B cell (primary cell): ENCODE measurements around the gene ITCH. TPM values are rescaled to one million over a fixed set of nuclear protein-coding genes. Genes with fewer than 3 reads are reported as not detected.

Source experiments
- ATAC-seq: fragments of 200-7000 bp; cut with Tn5 transposase; one replicate; pipeline ENCODE4 v1.10.0; 2021; ENCODE audit warnings: low read depth, mild to moderate bottlenecking, moderate number of reproducible peaks, moderate library complexity
- CTCF ChIA-PET: fragments of 350-600 bp; sonication (Branson Sonifier 250); formaldehyde crosslinking; loops from one replicate; lab custom pipeline; 2021; ENCODE audit warnings: antibody characterized with exemption, inconsistent platforms; lab: Charles Lee
- POLR2A ChIA-PET: fragments of 350-600 bp; sonication (Branson Sonifier 250); formaldehyde crosslinking; loops from one replicate; lab custom pipeline; 2021; ENCODE audit warnings: antibody characterized with exemption; lab: Charles Lee
- DNase-seq: peaks from one replicate; pipeline ENCODE4 v3.0.0; 2013
- H2AFZ ChIP-seq: 2 replicates; pipeline ENCODE4 v1.6.1; 2012; ENCODE audit warnings: mild to moderate bottlenecking, low read depth, low read length; ENCODE audit not compliant: insufficient read depth, poor library complexity, severe bottlenecking
- H3K27ac ChIP-seq, 2 donors: 1 replicate in 1 of 2; 2 replicates in 1 of 2; pipeline ENCODE4 v1.5.1; 2012 to 2013; ENCODE audit warnings: low read length in 2 of 2, mild to moderate bottlenecking in 2 of 2, moderate library complexity in 1 of 2
- H3K27me3 ChIP-seq, 4 experiments: fragments of 200-600 bp in 1 of 4; sonication (generic) in 1 of 4; replicated peaks in 1 of 4; 1 replicate in 2 of 4; 2 replicates in 2 of 4; pipeline versions ENCODE4 v1.6.1 to v1.7.0; 2013 to 2016; ENCODE audit warnings: low read length in 3 of 4, mild to moderate bottlenecking in 2 of 4, mixed read lengths in 1 of 4, moderate library complexity in 1 of 4; ENCODE audit not compliant: insufficient read depth in 4 of 4, control insufficient read depth in 3 of 4; ENCODE audit errors: control extremely low read depth in 1 of 4
- H3K36me3 ChIP-seq, 2 experiments: replicated peaks in 1 of 2; 1 replicate in 1 of 2; 2 replicates in 1 of 2; pipeline versions ENCODE4 v1.6.1 to v1.7.1; 2013; ENCODE audit warnings: low read length in 1 of 2; ENCODE audit not compliant: insufficient read depth in 2 of 2, control insufficient read depth in 1 of 2; ENCODE audit errors: control extremely low read depth in 1 of 2, extremely low read depth in 1 of 2
- H3K4me1 ChIP-seq, 2 donors: fragments of 200-600 bp in 1 of 2; sonication (generic) in 1 of 2; 1 replicate in 1 of 2; 2 replicates in 1 of 2; pipeline versions ENCODE4 v1.5.1 to v1.6.1; 2013 to 2017; ENCODE audit warnings: low read length in 2 of 2; ENCODE audit not compliant: control insufficient read depth in 2 of 2, insufficient read depth in 2 of 2
- H3K4me2 ChIP-seq: replicated peaks from 2 replicates; pipeline ENCODE3; 2012; ENCODE audit warnings: mild to moderate bottlenecking, low read depth, low read length; ENCODE audit not compliant: poor library complexity, severe bottlenecking
- H3K4me3 ChIP-seq, 5 experiments: fragments of 200-600 bp in 1 of 5; sonication (generic) in 1 of 5; 1 replicate in 3 of 5; 2 replicates in 2 of 5; pipeline versions ENCODE4 v1.5.1 to v1.7.0; 2011 to 2016; ENCODE audit warnings: low read length in 4 of 5, mild to moderate bottlenecking in 4 of 5, low read depth in 2 of 5, control low read depth in 1 of 5, moderate library complexity in 1 of 5; ENCODE audit not compliant: insufficient read depth in 1 of 5; ENCODE audit errors: control extremely low read depth in 1 of 5, extremely low read depth in 1 of 5
- H3K79me2 ChIP-seq: fragments of 200-600 bp; sonication (generic); one replicate; pipeline ENCODE4 v1.6.0; 2016; ENCODE audit warnings: low read length; ENCODE audit not compliant: control insufficient read depth, insufficient read depth
- H3K9ac ChIP-seq: fragments of 200-600 bp; sonication (generic); 2 replicates; pipeline ENCODE4 v1.6.1; 2017; ENCODE audit warnings: mild to moderate bottlenecking, low read length, moderate library complexity
- H3K9me3 ChIP-seq, 3 donors: one replicate each; pipeline versions ENCODE4 v1.6.1 to v1.7.1; 2013; ENCODE audit warnings: low read length in 2 of 3; ENCODE audit not compliant: control insufficient read depth in 2 of 3, insufficient read depth in 1 of 3; ENCODE audit errors: control extremely low read depth in 1 of 3
- H4K20me1 ChIP-seq: 2 replicates; pipeline ENCODE4 v1.6.0; 2012; ENCODE audit warnings: mild to moderate bottlenecking, low read length; ENCODE audit not compliant: insufficient read depth, control insufficient read depth, poor library complexity, severe bottlenecking
- H3K27ac Mint-ChIP-seq: one replicate; pipeline ENCODE4 v1.8.0; 2021; ENCODE audit warnings: mixed read lengths
- H3K27me3 Mint-ChIP-seq: one replicate; pipeline ENCODE4 v1.8.0; 2021; ENCODE audit warnings: mixed read lengths
- H3K4me1 Mint-ChIP-seq: one replicate; pipeline ENCODE4 v1.8.0; 2021; ENCODE audit warnings: mixed read lengths
- H3K4me3 Mint-ChIP-seq: one replicate; pipeline ENCODE4 v1.8.0; 2021; ENCODE audit warnings: mixed read lengths
- H3K9me3 Mint-ChIP-seq: one replicate; pipeline ENCODE4 v1.8.0; 2022; ENCODE audit warnings: mixed read lengths; ENCODE audit not compliant: insufficient read depth
- CTCF ChIP-seq: fragments of 200-600 bp; IDR thresholded peaks from one replicate; pipeline ENCODE4 v1.8.0; 2022; ENCODE audit warnings: antibody characterized with exemption, mild to moderate bottlenecking
- EZH2 ChIP-seq: IDR thresholded peaks from 2 replicates; pipeline ENCODE4 v1.6.1; 2012; ENCODE audit warnings: borderline replicate concordance, low read depth, mild to moderate bottlenecking, moderate library complexity, low read length; ENCODE audit not compliant: insufficient read depth, poor library complexity, severe bottlenecking
- WGBS: methylation state at CpG from one replicate; pipeline ENCODE4 v1.1.5; 2013; ENCODE audit warnings: missing lambda C conversion rate; ENCODE audit not compliant: insufficient coverage; 5-methylcytosine and 5-hydroxymethylcytosine counted together
- intact Hi-C: fragments of 100-400 bp; cut with micrococcal nuclease; formaldehyde crosslinking; loops from one replicate; pipeline ENCODE4 v1.10.0; 2022
- polyA plus RNA-seq: library from polyadenylated mRNA; depleted of rRNA; stranded (reverse); fragments of >200 nt; gene quantifications from 2 replicates; pipeline ENCODE4 v1.2.3, GENCODE V29; 2012
- total RNA-seq, 2 donors: library from RNA; stranded (reverse); fragments of 120-200 nt in 1 of 2; gene quantifications; 1 replicate in 1 of 2; 2 replicates in 1 of 2; pipeline versions ENCODE4 v1.2.3 to v1.2.4, GENCODE V29; 2013 to 2022

Gene ITCH
- total and polyA plus RNA-seq, 2 donors (not counting 1 experiment from before 2014, with no cell fraction given) = 10.0 to 110 TPM

GRCh38 chr20:34320861-34321260, 42.2 kb upstream of the ITCH start:
- TF ChIP-seq EZH2 = no peak
- no peak for TF ChIP-seq CTCF
- CTCF ChIA-PET = interaction anchor here (1.3 kb wide), 1 partner anchor 196 kb away, joined by 3 read pairs; the partner anchor contains the start of gene DYNLRB1
- WGBS = 89% methylated on average over 3 of the region's 3 CpGs

GRCh38 chr20:34322267-34323105, 40.6 kb upstream of the ITCH start:
- Histone ChIP-seq H3K27ac (no peak overlapping the region), H2AFZ (no peak overlapping the region), H3K79me2 (no peaks in the 10 kb centered on the region), H3K27me3 (peaks cover 0 to 6% (median 2%) of the 10 kb centered on the region in 4 experiments), H4K20me1 (no peaks in the 10 kb centered on the region), H3K36me3 (no peaks in the 10 kb centered on the region), H3K9ac (no peak overlapping the region), H3K4me1 (no peaks in the 10 kb centered on the region), H3K4me3 (no peak overlapping the region), H3K4me2 (no peak overlapping the region), H3K9me3 (no peaks in the 10 kb centered on the region)
- Mint-ChIP-seq H3K27ac (no peak overlapping the region), H3K4me3 (no peak overlapping the region), H3K9me3 (no peaks in the 10 kb centered on the region), H3K27me3 (peaks cover 14% of the 10 kb centered on the region), H3K4me1 (no peaks in the 10 kb centered on the region)
- intact Hi-C loops = no loop called here
- ChIA-PET CTCF (interaction anchor here (1.9 kb wide), 1 partner anchor 9 kb away, joined by 13 read pairs; no protein-coding TSS in a partner anchor), POLR2A (no interaction called here)
- DNase-seq (no peak), ATAC-seq (no peak)
- TF ChIP-seq EZH2 (no peak), CTCF (no peak)
- WGBS = 84% methylated on average over 5 of the region's 9 CpGs

More at GRCh38 chr20:34320861-34321260, 42.2 kb upstream of the ITCH start:
- no peaks in the 10 kb centered on the region for H3K36me3 ChIP-seq
- no peak overlapping the region for H2AFZ ChIP-seq
- no peak overlapping the region for H3K9ac ChIP-seq
- ATAC-seq (no peak), DNase-seq (no peak)
- intact Hi-C loops = no loop called here
- H3K4me1 Mint-ChIP-seq = no peaks in the 10 kb centered on the region
- H3K27ac ChIP-seq = no peak overlapping the region
- peaks cover 12% of the 10 kb centered on the region for H3K27me3 Mint-ChIP-seq
- no peak overlapping the region for H3K4me3 Mint-ChIP-seq
- H3K79me2 ChIP-seq = no peaks in the 10 kb centered on the region
- H3K9me3 ChIP-seq = no peaks in the 10 kb centered on the region
- no peaks in the 10 kb centered on the region for H3K4me1 ChIP-seq
- H3K9me3 Mint-ChIP-seq = no peaks in the 10 kb centered on the region
- no peak overlapping the region for H3K4me3 ChIP-seq
- no peak overlapping the region for H3K27ac Mint-ChIP-seq
- H3K27me3 ChIP-seq = peaks cover 0 to 3% (median 2%) of the 10 kb centered on the region in 4 experiments
- H4K20me1 ChIP-seq = no peaks in the 10 kb centered on the region
- POLR2A ChIA-PET = no interaction called here
- no peak overlapping the region for H3K4me2 ChIP-seq
